Endothelial cell of umbilical vein (primary cell): Measurements from ENCODE around the gene SP140L. TPM values are rescaled to one million over a fixed set of nuclear protein-coding genes. Genes with fewer than 3 reads are reported as not detected.
"Not testable (repeated sequence)": the region's sequence is repeated elsewhere in the genome, so short reads cannot be mapped to it uniquely, and the experiment has no call there.

ENCODE experiments used
- BruUV-seq: library from RNA; stranded (reverse); fragments of 400-500 nt; replicated peaks from 2 replicates; lab custom pipeline; 2021; lab: Mats Ljungman, UMichigan
- CTCF ChIA-PET: fragments of 300-600, 350-600 bp; sonication (Branson Sonifier 250); formaldehyde crosslinking; loops from one replicate; lab custom pipeline; 2021; ENCODE audit warnings: antibody characterized with exemption, inconsistent platforms; lab: Charles Lee
- POLR2A ChIA-PET: fragments of 300-600, 350-600 bp; sonication (Branson Sonifier 250); formaldehyde crosslinking; loops from one replicate; lab custom pipeline; 2021; ENCODE audit warnings: antibody characterized with exemption, inconsistent platforms; lab: Charles Lee
- DNase-seq: peaks from one replicate; pipeline ENCODE4 v3.0.0-alpha.2; 2011; ENCODE audit warnings: low read depth, low spot score
- FAIRE-seq: peaks from 2 replicates; lab custom pipeline; 2011; peaks lifted over from hg19 to GRCh38; lab: Jason Lieb, UNC
- H2AFZ ChIP-seq: 2 replicates; pipeline ENCODE4 v1.6.0; 2012; ENCODE audit warnings: low read depth, low read length, control low read depth, inconsistent platforms
- H3K27ac ChIP-seq: 2 replicates; pipeline ENCODE4 v1.5.1; 2011; ENCODE audit warnings: low read depth, mild to moderate bottlenecking, control low read depth, low read length, moderate library complexity; ENCODE audit not compliant: insufficient read depth
- H3K27me3 ChIP-seq, 2 experiments: 2 replicates each; pipeline versions ENCODE4 v1.6.0 to v1.6.1; 2011; ENCODE audit warnings: low read length in 2 of 2, mixed read lengths in 1 of 2; ENCODE audit not compliant: control insufficient read depth in 2 of 2, insufficient read depth in 2 of 2
- H3K36me3 ChIP-seq, 2 experiments: 2 replicates in 1 of 2; 3 replicates in 1 of 2; pipeline ENCODE4 v1.5.1; 2011; ENCODE audit warnings: low read length in 2 of 2, mild to moderate bottlenecking in 1 of 2, moderate library complexity in 1 of 2; ENCODE audit not compliant: control insufficient read depth in 2 of 2, insufficient read depth in 2 of 2; ENCODE audit errors: extremely low read depth in 1 of 2
- H3K4me1 ChIP-seq: 3 replicates; pipeline ENCODE4 v1.5.1; 2011; ENCODE audit warnings: mild to moderate bottlenecking, low read length; ENCODE audit not compliant: control insufficient read depth, insufficient read depth; ENCODE audit errors: extremely low read depth
- H3K4me2 ChIP-seq: 2 replicates; pipeline ENCODE4 v1.6.1; 2011; ENCODE audit warnings: low read length, control low read depth, mixed read lengths; ENCODE audit not compliant: insufficient read depth
- H3K4me3 ChIP-seq, 3 experiments: fragments of 200-600 bp in 1 of 3; sonication (generic), shearing (Covaris generic) in 1 of 3; replicated peaks in 1 of 3; 2 replicates each; pipeline ENCODE4 v1.5.1; 2011 to 2016; ENCODE audit warnings: control low read depth in 3 of 3, low read length in 3 of 3, mild to moderate bottlenecking in 2 of 3, inconsistent platforms in 1 of 3, low read depth in 1 of 3, moderate library complexity in 1 of 3; ENCODE audit not compliant: insufficient read depth in 1 of 3
- H3K79me2 ChIP-seq: 2 replicates; pipeline ENCODE4 v1.6.0; 2012; ENCODE audit warnings: low read length, inconsistent platforms; ENCODE audit not compliant: control insufficient read depth, insufficient read depth
- H3K9ac ChIP-seq: replicated peaks from 2 replicates; pipeline ENCODE3; 2011; ENCODE audit warnings: low read length, control low read depth; ENCODE audit not compliant: insufficient read depth; ENCODE audit errors: extremely low read depth
- H3K9me1 ChIP-seq: replicated peaks from 3 replicates; pipeline ENCODE4 v1.6.0; 2011; ENCODE audit warnings: mild to moderate bottlenecking, low read length; ENCODE audit not compliant: control insufficient read depth, insufficient read depth; ENCODE audit errors: extremely low read depth
- H3K9me3 ChIP-seq: replicated peaks from 2 replicates; pipeline ENCODE4 v1.5.1; 2012; ENCODE audit warnings: low read length, inconsistent platforms; ENCODE audit not compliant: control insufficient read depth, insufficient read depth
- H4K20me1 ChIP-seq: replicated peaks from 2 replicates; pipeline ENCODE3; 2011; ENCODE audit warnings: mild to moderate bottlenecking, low read length; ENCODE audit not compliant: control insufficient read depth, insufficient read depth; ENCODE audit errors: extremely low read depth
- EZH2 ChIP-seq: IDR thresholded peaks from 2 replicates; pipeline ENCODE4 v1.6.1; 2012; ENCODE audit warnings: borderline replicate concordance, low read depth, mild to moderate bottlenecking, moderate library complexity, low read length, inconsistent platforms; ENCODE audit not compliant: severe bottlenecking
- FOS ChIP-seq: IDR thresholded peaks from 2 replicates; pipeline ENCODE4 v1.6.1; 2011; ENCODE audit warnings: mild to moderate bottlenecking, low read length, moderate library complexity, borderline replicate concordance; ENCODE audit not compliant: insufficient read depth
- GATA2 ChIP-seq: IDR thresholded peaks from 2 replicates; pipeline ENCODE4 v1.7.0; 2011; ENCODE audit warnings: low read depth, mild to moderate bottlenecking, moderate library complexity, mixed read lengths, low read length; ENCODE audit not compliant: insufficient read length, insufficient read depth
- JUN ChIP-seq: IDR thresholded peaks from 2 replicates; pipeline ENCODE4 v1.6.1; 2011; ENCODE audit warnings: borderline replicate concordance, low read depth; ENCODE audit not compliant: insufficient read length, insufficient read depth
- MYC ChIP-seq: IDR thresholded peaks from one replicate; pipeline ENCODE4 v1.6.1; 2011; ENCODE audit warnings: mild to moderate bottlenecking, low read depth, low read length
- POLR2A ChIP-seq: IDR thresholded peaks from 2 replicates; pipeline ENCODE4 v1.6.1; 2012; ENCODE audit warnings: low read depth, mild to moderate bottlenecking, control low read depth, low read length
- POLR2AphosphoS5 ChIP-seq: IDR thresholded peaks from 2 replicates; pipeline ENCODE4 v1.6.1; 2012; ENCODE audit warnings: low read depth, mild to moderate bottlenecking, control low read depth, low read length, moderate library complexity; ENCODE audit not compliant: insufficient read depth
- dilution Hi-C: fragments of 300-500 bp; cut with MboI; formaldehyde crosslinking; loops from one replicate; pipeline ENCODE4 v1.15.0; 2019; ENCODE audit warnings: low sequenced_read_pairs; ENCODE audit not compliant: extremely low pct_ligation_motif_present
- intact Hi-C: fragments of 100-400 bp; cut with micrococcal nuclease; formaldehyde crosslinking; loops from one replicate; pipeline ENCODE4 v1.10.0; 2022
- polyA plus RNA-seq, 4 experiments: library from polyadenylated mRNA; depleted of rRNA in 3 of 4; stranded (reverse) in 3 of 4; unstranded in 1 of 4; fragments of >200 nt; gene quantifications; 2 replicates each; pipeline versions ENCODE4 v1.2.1 to v1.2.3, GENCODE V29; 2011 to 2012; ENCODE audit warnings: missing spikeins in 1 of 4
- total RNA-seq: library from RNA; stranded (reverse); gene quantifications from 2 replicates; pipeline ENCODE4 v1.2.3, GENCODE V29; 2021
- TF ChIP-seq, protein P1 (sequence below), 2 donors: IDR thresholded peaks; 1 replicate in 1 of 2; 2 replicates in 1 of 2; pipeline ENCODE4 v1.5.1; 2011; ENCODE audit warnings: low read length in 2 of 2, mild to moderate bottlenecking in 2 of 2, moderate library complexity in 2 of 2, control low read depth in 1 of 2, inconsistent platforms in 1 of 2, low read depth in 1 of 2; ENCODE audit not compliant: insufficient read depth in 1 of 2; ENCODE audit errors: extremely low read depth in 1 of 2
- TF ChIP-seq, protein P2 (sequence below): IDR thresholded peaks from 2 replicates; pipeline ENCODE4 v1.6.1; 2011; ENCODE audit not compliant: insufficient read depth, insufficient read length

SP140L gene
- total and polyA plus RNA-seq, 2 donors (not counting 3 experiments of a cell fraction or from before 2014, with no cell fraction given), result 16.0 to 27.3 TPM

DNA sequence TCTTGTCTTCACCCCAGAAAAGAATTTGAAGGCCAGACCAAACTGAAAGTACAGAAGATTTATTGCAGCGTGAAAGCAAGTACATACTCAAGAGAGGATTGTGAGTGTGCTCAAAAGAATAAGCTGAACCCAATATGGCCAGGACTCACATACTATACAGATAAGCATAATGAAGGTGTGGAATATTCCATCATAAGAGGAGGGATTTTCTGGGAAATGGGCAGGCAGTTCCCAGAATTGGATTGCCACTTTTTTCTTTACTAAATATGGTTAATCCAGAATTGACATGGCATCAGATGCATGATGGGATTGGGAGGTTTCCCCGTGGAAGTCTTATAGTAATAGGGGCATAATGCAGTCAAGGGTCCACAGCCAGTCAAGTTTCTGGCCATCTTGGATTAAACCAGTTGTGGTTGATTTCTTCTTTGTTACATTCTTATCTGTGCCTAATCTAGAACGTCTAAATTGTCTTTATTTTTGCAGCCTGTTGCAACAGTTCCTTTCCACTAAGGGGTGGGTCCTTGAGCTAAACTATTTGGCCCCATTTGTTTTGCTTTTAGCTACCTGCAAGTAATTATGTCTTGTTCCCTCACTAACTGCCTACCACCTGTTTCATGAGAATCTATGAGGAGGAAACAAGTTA lies 9.0 kb downstream of the SP140L start:
- POLR2A ChIA-PET, result interaction anchor here (0.6 kb wide), 1 partner anchor 9 kb away, joined by 4 read pairs; the partner anchor contains the start of gene SP140L
- Histone ChIP-seq H3K4me1 (no peaks in the 10 kb centered on the region), H4K20me1 (no peaks in the 10 kb centered on the region), H2AFZ (no peak overlapping the region), H3K36me3 (peaks cover 0 to 8% of the 10 kb centered on the region in 2 experiments), H3K4me2 (no peak overlapping the region), H3K9ac (no peak overlapping the region), H3K9me1 (no peaks in the 10 kb centered on the region), H3K27ac (no peak overlapping the region), H3K79me2 (peaks cover 7% of the 10 kb centered on the region), H3K27me3 (no peaks in the 10 kb centered on the region), H3K9me3 (no peaks in the 10 kb centered on the region), H3K4me3 (no peak overlapping the region)
- dilution Hi-C loops, result no loop called here
- FAIRE-seq (no peak), DNase-seq (no peak)
- CTCF ChIA-PET, result interaction anchor here (1.2 kb wide), 1 partner anchor 9 kb away, joined by 5 read pairs; the partner anchor contains the start of gene SP140L
- intact Hi-C loops, result no loop called here
- BruUV-seq, result no TSS peak
- TF ChIP-seq EZH2 (no peak), POLR2AphosphoS5 (no peak), FOS (no peak), MYC (no peak), POLR2A (no peak), GATA2 (no peak), JUN (no peak)
- TF ChIP-seq, protein P1, sequence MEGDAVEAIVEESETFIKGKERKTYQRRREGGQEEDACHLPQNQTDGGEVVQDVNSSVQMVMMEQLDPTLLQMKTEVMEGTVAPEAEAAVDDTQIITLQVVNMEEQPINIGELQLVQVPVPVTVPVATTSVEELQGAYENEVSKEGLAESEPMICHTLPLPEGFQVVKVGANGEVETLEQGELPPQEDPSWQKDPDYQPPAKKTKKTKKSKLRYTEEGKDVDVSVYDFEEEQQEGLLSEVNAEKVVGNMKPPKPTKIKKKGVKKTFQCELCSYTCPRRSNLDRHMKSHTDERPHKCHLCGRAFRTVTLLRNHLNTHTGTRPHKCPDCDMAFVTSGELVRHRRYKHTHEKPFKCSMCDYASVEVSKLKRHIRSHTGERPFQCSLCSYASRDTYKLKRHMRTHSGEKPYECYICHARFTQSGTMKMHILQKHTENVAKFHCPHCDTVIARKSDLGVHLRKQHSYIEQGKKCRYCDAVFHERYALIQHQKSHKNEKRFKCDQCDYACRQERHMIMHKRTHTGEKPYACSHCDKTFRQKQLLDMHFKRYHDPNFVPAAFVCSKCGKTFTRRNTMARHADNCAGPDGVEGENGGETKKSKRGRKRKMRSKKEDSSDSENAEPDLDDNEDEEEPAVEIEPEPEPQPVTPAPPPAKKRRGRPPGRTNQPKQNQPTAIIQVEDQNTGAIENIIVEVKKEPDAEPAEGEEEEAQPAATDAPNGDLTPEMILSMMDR (IDR thresholded peaks at IDR 0.05; ENCODE audit: extremely low read depth in 1 of 2, insufficient read depth in 1 of 2, low read depth in 1 of 2, low read length in 2 of 2), result no peak
- TF ChIP-seq, protein P2, sequence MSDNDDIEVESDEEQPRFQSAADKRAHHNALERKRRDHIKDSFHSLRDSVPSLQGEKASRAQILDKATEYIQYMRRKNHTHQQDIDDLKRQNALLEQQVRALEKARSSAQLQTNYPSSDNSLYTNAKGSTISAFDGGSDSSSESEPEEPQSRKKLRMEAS, result no peak

DNA sequence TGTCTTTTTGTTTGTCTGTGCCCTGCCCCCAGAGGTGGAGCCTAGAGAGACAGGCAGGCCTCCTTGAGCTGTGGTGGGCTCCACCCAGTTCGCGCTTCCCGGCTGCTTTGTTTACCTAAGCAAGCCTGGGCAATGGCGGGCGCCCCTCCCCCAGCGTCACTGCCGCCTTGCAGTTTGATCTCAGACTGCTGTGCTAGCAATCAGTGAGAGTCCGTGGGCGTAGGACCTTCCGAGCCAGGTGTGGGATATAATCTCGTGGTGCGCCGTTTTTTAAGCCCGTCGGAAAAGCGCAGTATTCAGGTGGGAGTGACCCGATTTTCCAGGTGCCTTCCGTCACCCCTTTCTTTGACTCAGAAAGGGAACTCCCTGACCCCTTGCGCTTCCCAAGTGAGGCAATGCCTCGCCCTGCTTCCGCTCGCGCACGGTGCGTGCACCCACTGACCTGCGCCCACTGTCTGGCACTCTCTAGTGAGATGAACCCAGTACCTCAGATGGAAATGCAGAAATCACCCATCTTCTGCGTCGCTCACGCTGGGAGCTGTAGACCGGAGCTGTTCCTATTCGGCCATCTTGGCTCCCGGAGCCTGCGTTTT lies 15.0 kb downstream of the SP140L start:
- CTCF ChIA-PET, H3K9me3 ChIP-seq, H3K27ac ChIP-seq, H2AFZ ChIP-seq, DNase-seq, H4K20me1 ChIP-seq, intact Hi-C loops, H3K79me2 ChIP-seq, H3K9ac ChIP-seq, FAIRE-seq, H3K36me3 ChIP-seq, H3K4me3 ChIP-seq, POLR2A ChIA-PET, dilution Hi-C loops, BruUV-seq, H3K9me1 ChIP-seq, H3K4me2 ChIP-seq, H3K27me3 ChIP-seq, H3K4me1 ChIP-seq: not testable (repeated sequence)
